ENCODE results near the gene U2AF1L4.

The U2AF1L4 gene

DNA sequence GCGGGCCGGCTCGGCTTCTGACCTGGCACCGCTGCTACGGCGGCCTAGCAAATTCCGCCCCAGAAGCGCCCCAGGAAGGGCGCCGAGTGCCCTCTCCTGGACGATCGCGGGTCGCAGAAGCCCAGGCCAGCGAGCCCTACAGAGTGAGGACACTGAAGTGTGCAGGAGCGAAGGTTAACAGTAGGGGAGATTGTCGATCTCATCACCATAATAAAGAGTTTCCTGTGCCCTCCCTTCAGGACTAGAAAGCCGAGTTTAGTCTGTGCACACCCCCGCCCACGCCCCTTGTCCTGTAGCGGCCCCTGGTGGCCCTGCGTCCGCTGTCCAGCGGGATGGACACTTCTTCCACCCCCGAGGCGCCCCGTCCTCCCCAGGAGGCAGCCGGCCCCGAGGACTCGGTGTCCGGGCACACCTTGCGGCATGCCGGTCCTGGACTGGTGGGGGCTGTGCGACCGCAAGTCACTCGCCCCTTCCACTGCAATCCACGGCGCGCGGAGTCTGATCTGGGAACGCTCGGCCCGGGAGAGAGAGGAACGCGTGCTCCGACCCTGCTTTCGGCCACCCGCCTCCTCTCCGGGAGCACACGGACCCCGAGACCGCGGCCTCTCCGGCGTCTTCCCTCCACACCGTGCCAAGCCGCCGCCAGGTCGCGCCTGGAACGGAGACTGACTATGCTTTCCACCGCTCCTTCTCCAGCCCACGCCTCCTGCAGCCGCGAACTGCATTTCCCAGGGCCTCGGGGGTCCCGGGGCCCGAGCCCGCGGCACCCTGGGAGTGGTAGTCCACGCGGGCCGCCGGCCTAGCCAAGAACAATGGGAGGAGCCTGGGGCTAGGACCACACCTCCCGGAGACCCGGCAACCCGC lies 28.2 kb downstream of the U2AF1L4 start:
- DNase-seq, result peak; percentile 83 to 99 (median 94)
- intact Hi-C loops (cut with DNase I), result loop anchor here (1.0 kb wide), 3 partner anchors 23 to 172 kb away; partner anchors contain the start of gene TMEM147

DNA sequence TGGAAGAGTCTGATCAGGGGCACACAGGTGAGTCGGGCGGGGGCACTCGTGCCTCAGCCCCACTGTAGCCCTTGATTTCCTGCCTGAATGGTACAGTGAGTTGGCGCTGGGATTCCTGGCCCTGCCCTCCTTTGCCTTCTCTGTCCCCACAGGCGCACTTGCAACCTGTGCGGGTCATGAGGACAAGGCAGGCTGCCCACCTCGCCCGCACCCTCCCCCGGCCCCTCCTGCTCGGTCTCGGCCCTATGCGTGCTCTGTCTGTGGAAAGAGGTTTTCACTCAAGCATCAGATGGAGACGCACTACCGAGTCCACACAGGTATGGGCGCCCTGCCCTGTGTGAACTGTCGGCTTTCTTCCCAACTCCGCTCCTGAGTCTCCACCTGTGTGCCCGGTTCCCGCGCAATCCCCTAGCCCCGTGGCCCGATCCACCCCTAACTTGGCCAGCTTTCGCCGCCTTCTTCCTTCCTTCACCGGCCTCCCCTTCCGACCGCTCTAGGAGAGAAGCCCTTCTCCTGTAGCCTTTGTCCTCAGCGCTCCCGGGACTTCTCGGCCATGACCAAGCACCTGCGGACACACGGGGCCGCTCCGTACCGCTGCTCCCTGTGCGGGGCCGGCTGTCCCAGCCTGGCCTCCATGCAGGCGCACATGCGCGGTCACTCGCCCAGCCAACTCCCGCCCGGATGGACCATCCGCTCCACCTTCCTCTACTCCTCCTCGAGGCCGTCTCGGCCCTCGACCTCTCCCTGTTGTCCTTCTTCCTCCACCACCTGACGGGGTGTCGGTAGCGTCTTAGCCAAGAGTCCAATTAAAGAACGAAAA lies 29.0 kb downstream of the U2AF1L4 start:
- peak in 8 of 10 donors; percentile 53 to 95 (median 70) for DNase-seq
- intact Hi-C loops (cut with DNase I), result loop anchor here (1.0 kb wide), 2 partner anchors 22 to 167 kb away; no protein-coding TSS in a partner anchor

DNA sequence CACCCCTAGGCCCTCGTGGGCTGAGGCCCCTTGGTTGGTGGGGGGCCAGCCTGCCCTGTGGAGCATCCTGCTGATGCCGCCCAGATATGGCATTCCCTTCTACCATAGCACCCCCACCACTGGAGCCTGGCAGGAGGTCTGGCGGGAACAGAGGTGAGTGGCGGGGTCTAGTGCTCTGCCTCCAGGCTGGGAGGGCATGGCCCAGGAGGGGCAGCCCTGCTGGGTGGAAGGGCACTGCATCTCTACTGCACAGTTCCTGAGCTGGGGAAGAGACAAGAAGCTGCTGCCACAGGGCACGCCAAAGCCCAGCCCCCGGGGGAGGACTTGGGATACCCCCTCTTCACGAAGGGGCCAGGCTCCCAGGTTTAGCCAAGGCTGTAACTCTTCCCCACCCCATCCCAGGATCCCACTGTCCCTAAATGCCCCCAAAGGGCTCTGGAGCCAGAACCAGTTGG lies 29.8 kb downstream of the U2AF1L4 start:
- intact Hi-C loops (cut with DNase I), result no loop called here
- no peak for DNase-seq

DNA sequence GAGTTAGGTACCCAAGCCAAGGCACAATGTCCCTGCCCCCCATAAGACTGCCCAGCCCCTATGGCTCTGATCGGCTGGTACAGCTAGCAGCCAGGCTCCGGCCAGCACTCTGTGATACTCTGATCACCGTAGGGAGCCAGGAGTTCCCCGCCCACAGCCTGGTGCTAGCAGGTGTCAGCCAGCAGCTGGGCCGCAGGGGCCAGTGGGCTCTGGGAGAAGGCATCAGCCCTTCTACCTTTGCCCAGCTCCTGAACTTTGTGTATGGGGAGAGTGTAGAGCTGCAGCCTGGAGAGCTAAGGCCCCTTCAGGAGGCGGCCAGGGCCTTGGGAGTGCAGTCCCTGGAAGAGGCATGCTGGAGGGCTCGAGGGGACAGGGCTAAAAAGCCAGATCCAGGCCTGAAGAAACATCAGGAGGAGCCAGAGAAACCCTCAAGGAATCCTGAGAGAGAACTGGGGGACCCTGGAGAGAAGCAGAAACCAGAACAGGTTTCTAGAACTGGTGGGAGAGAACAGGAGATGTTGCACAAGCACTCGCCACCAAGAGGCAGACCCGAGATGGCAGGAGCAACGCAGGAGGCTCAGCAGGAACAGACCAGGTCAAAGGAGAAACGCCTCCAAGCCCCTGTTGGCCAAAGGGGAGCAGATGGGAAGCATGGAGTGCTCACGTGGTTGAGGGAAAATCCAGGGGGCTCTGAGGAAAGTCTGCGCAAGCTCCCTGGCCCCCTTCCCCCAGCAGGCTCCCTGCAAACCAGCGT lies 30.4 kb downstream of the U2AF1L4 start:
- no peak for DNase-seq
- intact Hi-C loops (cut with DNase I), result no loop called here

DNA sequence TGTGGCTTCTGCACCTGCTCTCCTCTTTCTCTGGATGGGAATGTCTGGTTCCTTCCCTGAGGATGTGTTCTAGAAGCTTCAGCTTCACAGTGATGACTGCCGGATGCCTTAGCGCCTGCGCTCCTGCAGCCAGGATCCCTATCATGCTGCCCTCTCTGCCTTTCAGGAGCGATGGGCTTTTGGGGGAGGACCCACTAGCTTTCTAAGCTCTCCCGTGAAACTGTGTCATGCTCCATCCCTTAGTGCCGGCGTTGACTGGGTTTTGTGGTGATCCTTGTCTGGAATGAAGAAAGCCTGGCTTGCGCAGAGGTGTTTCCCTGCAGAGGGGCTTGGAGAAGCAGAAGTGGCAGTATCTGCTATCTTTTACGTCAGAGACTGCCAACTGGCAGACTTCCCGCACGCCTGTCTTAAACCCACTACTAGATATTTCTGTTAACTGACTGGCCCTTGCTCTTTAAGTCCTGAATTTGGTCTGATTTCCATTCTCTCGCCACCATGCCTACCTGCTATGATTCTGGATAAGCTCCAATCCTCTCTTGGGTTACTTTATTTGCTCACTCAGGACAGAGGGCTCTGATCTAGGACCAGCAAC lies 31.2 kb downstream of the U2AF1L4 start:
- no peak for DNase-seq
- intact Hi-C loops (cut with DNase I), result no loop called here

DNA sequence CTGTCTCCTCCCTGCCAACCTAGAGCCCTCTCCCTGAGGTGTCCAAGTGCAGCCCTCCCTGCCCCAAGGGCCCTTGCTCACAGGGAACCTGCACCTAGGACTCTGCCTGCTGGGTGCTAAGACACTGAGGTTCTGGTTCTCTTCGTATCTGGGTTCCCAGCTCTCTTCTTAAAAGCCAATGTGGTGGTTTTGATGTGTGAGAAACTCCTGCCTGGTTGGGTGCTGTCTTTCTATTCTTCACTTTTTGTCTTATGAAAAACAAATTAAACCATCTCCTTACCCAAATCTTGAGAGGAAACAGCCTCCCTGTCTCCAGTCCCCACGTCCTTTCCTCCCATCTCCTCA lies 31.7 kb downstream of the U2AF1L4 start:
- DNase-seq, result no peak
- intact Hi-C loops (cut with DNase I), result no loop called here

DNA sequence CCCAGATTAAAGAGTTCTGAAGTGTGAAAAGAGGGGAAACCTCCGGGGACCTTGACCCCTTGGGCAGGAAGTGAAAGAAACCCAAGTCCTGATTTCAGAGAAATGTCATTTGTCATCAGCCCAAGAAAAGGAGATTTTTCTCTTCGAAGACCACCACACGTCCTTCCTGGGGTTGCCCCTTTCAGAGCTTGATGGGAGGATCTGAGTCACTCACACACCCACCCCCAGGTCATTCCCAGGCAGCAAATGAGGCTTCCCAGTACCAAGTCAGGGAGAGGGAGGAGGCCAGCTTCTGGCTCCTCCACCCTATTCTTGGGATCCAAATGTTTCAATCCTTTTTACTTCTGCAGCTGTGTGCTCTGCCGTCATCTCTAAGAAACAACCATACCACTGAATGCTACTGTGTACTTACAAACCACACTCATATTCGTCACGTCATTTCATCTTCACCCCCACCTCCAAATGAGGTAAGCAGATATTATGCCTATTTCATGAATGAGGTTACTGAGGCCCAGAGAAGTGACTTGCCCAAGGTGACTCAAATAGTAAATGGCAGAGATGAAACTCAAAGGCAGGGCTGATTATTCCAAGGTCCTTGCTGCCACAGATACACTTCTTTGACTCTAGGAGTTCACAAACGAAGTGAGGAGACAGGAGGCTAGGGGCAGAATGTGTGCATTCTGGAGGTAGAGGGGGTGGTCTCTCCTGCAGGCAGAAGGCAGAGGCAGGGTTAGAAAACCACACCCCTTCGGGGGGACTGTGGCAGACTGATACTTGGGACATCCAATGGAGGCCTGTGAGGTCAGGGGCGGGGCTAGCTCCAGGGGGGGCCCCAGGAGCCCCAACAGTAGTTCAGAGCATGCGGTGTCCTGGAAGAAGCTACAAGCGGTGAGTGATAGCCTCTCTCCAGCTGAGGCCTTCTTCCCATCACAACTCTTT lies 32.4 kb downstream of the U2AF1L4 start:
- DNase-seq, result no peak
- intact Hi-C loops (cut with DNase I), result no loop called here

DNA sequence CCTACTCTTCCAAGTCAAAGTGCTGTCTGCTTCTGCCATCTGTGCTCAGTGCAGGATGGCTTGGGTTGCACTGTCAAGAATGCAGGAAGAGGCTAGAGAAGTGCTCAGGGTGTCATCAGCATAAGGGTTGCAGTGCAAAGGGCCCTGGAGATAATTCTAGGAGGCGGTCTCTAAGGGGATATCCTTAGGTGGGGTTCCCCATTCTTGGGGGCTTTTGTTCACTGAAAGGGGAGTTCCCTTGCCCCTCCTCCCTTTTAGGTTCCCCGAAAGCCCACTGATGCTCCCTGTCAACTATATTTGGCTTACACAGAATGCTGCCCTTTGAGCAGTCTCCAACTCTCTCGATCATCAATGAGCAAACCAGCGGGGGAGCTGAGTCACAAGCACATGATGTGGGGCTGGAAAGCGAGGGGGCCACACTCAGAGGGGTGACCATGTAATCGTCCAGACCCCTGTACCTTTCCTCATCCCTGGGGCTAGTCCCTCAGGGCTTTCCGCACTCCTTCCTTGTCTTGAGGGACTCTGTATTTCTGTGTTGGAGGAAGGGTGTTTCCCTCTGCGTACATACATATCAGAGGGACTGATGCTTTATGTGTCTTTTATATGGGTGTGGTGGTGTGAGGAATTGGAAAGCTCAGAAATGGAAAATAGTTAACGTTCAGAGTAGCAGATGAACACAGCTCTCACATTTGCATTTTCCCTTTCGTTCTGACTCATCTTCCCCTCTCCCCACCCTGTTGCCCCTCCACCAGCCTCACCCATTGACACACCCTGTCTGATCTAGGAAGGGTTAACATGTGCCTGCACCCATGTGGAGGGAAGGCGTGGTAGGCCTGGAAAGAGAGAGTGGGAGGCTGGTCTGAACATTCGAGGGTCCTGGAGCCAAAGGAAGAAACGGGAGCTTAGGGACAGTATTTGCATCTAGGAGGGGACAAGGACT lies 34.2 kb downstream of the U2AF1L4 start:
- intact Hi-C loops (cut with DNase I), result no loop called here
- DNase-seq, result no peak

DNA sequence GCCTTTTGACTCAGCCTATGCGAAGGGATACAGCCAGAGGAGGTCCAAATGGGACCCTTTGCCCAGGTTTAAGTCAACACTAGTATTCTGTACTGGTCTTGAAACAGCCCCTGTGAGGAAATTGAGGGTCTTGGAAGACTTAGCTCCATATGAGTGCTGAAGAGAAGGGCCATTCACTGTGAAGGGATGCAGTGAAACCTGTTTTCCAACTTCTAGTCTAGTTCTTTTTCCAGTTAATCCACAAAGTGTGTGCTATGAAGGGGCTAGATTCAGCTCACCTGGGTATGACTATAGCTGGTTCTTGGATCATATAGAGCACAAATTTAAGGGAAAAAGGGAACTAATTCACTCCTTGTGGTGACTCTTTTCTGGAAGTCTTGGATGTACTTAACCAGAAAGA lies 36.8 kb downstream of the U2AF1L4 start:
- no peak for DNase-seq
- intact Hi-C loops (cut with DNase I), result no loop called here

DNA sequence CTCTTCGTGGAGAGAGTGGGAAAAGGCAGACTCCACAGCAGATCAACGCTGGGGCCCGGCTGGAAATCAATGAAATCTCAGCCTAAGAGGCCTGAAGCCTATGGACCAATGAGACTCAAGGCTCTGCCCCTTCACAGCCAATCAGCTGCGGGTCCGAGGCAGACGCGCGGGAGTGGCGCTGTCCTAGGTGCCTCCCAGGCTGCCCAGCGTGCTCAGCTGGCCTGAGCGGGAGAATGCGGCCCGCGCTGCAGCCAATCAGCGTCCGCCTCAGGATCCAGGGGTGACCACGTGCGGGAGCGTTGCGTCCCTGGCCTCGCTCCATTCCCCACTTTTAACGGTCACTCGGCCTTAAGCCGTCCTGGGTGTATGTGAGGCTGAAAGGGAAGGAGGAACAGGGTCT lies 41.0 kb downstream of the U2AF1L4 start, which contains the start of gene ZBTB32:
TSS of gene ZBTB32 (plus strand) at position 341 of the 400 bp plus-strand sequence. CDS start 10,069 bp downstream, outside the sequence.
- DNase-seq, result no peak
- intact Hi-C loops (cut with DNase I), result no loop called here

DNA sequence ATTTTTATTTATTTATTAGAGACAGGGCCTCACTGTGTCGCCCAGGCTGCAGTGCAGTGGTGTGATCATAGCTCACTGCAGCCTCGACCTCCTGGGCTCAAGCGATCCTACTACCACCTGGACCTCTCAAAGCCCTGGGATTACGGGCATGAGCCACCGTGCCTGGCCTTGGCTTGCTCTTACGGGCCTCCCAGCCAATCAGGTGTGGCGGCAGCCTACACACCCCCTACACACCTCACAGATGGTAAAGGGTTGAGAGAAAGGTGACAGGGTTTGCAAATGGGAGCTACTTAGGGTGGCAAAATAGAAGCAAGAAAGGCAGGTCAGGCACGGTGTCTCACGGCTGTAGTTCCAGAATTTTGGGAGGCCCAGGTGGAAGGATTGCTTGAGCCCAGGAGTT lies 41.9 kb downstream of the U2AF1L4 start:
- intact Hi-C loops (cut with DNase I), result no loop called here
- peak in 1 of 10 donors; percentile 46 for DNase-seq

DNA sequence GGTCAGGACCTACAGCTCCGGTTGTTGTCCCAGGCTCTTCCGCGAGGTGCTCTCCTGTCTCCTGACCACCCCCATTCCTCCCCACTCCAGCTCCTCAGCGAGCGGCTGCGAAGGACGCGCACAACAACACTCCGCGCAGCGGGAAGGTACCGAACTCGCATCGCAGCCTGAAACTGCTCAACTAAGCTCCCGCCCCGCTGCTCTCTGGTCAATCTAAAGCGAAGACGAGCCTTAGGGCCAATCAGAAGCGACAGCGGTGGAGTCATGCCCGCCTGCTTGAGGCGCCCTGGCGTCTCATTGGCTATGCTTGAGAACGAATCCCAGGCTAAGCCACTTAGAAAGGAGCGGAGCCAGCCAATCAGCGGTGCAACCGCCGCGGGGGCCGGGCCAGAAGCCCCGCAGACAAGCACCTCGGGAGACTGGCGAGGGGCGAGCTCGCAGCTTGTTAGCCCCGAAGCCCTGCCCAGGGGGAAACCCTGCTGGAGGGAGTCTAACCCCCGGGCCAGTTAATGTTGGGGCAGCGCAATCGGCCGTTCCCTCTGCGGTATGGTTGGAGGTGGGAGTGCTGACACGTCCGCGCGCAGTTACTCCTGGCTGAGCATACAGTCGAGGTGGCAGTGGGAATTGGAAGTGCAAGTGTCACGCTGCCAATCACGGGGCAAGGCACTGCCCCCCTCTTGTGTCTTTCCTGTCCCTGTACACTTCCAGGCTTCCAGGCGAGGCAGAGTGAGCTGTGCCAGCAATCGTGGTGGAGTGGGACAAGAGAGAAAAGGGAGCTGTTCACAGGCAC lies 42.8 kb downstream of the U2AF1L4 start:
- DNase-seq, result peak; percentile 95 to 100 (median 98)
- intact Hi-C loops (cut with DNase I), result no loop called here

DNA sequence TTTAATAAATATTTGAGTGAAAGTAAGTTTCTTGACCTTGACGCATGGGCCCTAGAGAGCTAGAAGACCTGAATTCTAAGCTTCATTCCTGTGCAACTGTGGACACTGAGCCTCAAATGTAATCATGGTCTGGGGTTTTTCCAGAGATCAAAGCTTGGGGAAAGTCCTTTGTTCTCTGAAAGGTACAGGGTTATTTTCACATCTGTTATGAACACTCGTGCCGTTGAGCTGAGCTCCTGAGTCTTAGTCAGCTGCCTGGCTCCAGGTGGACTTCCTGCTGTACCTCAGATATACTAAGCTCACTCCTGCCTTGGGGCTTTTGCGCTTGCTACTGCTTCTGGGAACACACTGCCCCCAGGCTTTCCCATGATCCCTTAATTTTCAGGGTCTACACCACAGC lies 48.4 kb downstream of the U2AF1L4 start:
- intact Hi-C loops (cut with DNase I), result no loop called here
- no peak for DNase-seq

DNA sequence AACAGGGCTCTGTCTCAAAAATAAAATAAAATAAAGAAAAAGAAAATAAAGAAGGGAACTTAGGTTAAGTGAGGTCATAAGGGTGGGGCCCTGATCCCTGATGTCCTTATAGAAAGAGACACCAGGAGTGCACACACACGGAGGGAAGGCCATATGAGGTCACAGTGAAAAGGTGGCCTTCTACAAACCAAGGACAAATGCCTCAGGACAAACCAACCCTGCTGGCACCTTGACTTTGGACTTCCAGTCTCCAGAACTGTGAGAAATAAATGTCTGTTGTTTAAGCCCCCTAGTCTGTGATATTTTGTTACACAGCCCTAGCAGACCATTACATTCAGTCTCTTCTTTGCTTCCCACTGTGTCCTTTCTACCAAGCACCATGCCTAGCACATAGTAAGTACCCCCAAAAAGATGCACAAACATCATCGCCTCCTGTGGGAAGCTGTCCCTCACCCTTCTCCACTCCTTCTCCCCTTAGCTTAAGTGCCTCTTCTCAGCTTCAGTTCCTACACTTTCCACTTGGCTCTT lies 49.3 kb downstream of the U2AF1L4 start:
- intact Hi-C loops (cut with DNase I), result no loop called here
- no peak for DNase-seq

DNA sequence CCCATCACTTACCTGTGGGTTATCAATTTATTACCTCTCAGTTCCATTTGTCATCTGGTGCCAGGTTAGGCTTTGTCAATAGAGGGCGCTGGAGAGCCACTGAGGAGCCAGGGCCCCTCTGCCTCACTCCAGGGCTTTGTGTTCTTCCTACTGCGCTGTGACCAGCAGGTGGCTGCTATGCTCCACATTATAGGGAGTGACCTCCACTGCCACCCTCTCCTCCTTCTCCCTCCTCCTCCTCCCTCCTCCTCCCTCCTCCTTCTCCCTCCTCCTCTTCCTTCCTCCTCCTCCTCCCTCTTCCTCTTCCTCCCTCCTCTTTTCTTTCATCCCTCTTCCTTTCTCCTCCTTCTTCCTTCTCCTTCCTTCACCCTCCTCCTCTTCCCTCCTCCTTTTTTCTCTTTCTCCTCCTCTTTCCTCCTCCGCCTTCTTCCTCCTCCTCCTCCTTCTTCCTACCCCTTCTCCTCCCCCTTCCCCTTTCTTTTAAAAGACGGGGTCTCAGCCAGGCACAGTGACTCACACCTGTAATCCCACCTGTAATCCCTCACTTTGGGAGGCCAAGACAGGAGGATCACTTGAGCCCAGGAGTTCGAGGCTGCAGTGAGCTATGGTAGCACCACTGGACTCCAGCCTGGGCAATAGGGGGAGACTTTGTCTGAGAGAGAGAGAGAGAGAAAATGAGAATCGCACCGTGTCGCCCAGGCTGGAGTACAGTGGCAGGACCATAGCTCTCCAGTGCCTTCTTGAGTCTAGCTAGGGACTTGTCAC lies 51.2 kb downstream of the U2AF1L4 start:
- intact Hi-C loops (cut with DNase I), result loop anchor here (1.0 to 5.0 kb wide), 2 partner anchors 22 to 238 kb away; no protein-coding TSS in a partner anchor
- peak; percentile 66 to 98 (median 84) for DNase-seq

DNA sequence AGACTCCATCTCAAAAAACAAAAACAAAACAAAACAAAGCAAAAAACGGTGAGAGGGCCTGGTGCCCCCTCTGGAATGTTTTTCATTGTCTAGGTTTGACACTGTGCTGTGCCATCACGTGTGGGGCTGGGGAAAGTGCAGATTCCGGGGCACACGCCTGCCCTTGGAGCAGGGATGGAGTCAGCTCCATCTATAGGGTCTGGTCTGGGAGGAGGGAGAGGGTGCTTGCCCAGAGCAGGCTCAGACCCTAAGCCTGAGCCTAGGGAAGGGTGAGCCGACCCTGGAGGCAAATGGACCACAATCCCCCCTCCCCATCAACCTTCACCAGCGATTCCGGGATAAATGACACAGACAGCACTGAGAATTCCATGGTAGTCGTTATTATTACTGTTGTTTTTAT lies 51.8 kb downstream of the U2AF1L4 start:
- DNase-seq, result no peak
- intact Hi-C loops (cut with DNase I), result loop anchor here (5.0 kb wide), 1 partner anchor 239 kb away; no protein-coding TSS in a partner anchor

All from posterior cingulate gyrus (tissue), 11 donors.